ENCODE results near the gene ATP2A1. TPM values are rescaled to one million over a fixed set of nuclear protein-coding genes. Genes with fewer than 3 reads are reported as not detected.
A peak's percentile ranks its signal among the peaks of the same experiment; 100 is the strongest.

ATP2A1 gene
- total and polyA plus RNA-seq, 3 experiments from 2014 or later: 1.9 to 2.1 TPM; not detected in 1

GRCh38 chr16:28837672-28838557 is 40.4 kb upstream of the ATP2A1 start:
- H3K27ac Mint-ChIP-seq: peak overlapping the region in 4 of 8 donors; percentile 14 to 84 (median 18)
- H3K36me3 Mint-ChIP-seq: peaks cover 10 to 74% (median 15%) of the 10 kb centered on the region in 3 donors
- ChIA-PET POLR2A (interaction anchor here (1.2 kb wide), 1 partner anchor 25 kb away, joined by 3 read pairs; no protein-coding TSS in a partner anchor), CTCF (no interaction called here)
- Histone ChIP-seq H3K27ac (ENCODE audit: low read depth, low read length) (no peak overlapping the region), H3K4me3 (ENCODE audit: low read length) (no peak overlapping the region), H3K9me3 (ENCODE audit: low read length) (no peaks in the 10 kb centered on the region), H3K4me1 (ENCODE audit: insufficient read depth, low read length) (no peaks in the 10 kb centered on the region), H3K36me3 (ENCODE audit: insufficient read depth, low read length) (peaks cover 41% of the 10 kb centered on the region), H3K27me3 (ENCODE audit: insufficient read depth, low read length, poor library complexity, severe bottlenecking) (no peaks in the 10 kb centered on the region)
- no peak overlapping the region for H3K4me3 Mint-ChIP-seq
- H3K27me3 Mint-ChIP-seq: no peaks in the 10 kb centered on the region
- DNase-seq: no peak
- H3K4me1 Mint-ChIP-seq: peaks cover 0 to 2% (median 0%) of the 10 kb centered on the region in 3 donors
- H3K9me3 Mint-ChIP-seq: no peaks in the 10 kb centered on the region

DNA sequence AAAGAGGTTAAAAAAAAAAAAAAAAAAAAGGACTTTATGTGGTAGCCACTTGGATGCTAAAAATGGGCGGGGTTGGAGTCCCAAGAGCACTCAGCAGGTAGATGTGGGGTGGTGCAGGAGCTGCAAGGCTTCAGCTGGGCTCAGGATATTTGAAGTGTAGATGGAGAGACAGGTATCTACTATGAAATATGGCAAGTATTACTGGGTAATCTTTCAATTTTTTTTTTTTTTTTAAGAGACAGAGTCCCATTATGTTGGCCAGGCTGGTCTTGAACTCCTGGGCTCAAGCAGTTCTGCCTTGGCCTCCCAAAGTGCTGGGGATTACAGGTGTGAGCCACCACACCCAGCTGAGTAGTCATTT is 39.8 kb upstream of the ATP2A1 start:
- H3K36me3 Mint-ChIP-seq: peaks cover 4 to 74% (median 13%) of the 10 kb centered on the region in 3 donors
- Histone ChIP-seq H3K27ac (ENCODE audit: low read depth, low read length) (no peak overlapping the region), H3K4me3 (ENCODE audit: low read length) (no peak overlapping the region), H3K27me3 (ENCODE audit: insufficient read depth, low read length, poor library complexity, severe bottlenecking) (no peaks in the 10 kb centered on the region), H3K9me3 (ENCODE audit: low read length) (no peaks in the 10 kb centered on the region), H3K4me1 (ENCODE audit: insufficient read depth, low read length) (no peaks in the 10 kb centered on the region), H3K36me3 (ENCODE audit: insufficient read depth, low read length) (peaks cover 41% of the 10 kb centered on the region)
- ChIA-PET CTCF (no interaction called here), POLR2A (interaction anchor here (1.2 kb wide), 1 partner anchor 24 kb away, joined by 3 read pairs; no protein-coding TSS in a partner anchor)
- DNase-seq: no peak
- H3K27me3 Mint-ChIP-seq: no peaks in the 10 kb centered on the region
- H3K4me3 Mint-ChIP-seq: no peak overlapping the region
- peaks cover 0 to 2% (median 0%) of the 10 kb centered on the region in 3 donors for H3K4me1 Mint-ChIP-seq
- H3K9me3 Mint-ChIP-seq: no peaks in the 10 kb centered on the region
- peak overlapping the region in 2 of 8 donors; percentile 17 to 84 for H3K27ac Mint-ChIP-seq

- H3K27ac Mint-ChIP-seq: peak overlapping the region in 1 of 8 donors; percentile 46
- CTCF ChIA-PET: no interaction called here
Observed at GRCh38 chr16:28839004-28839639, 39.2 kb upstream of the ATP2A1 start.

GRCh38 chr16:28839899-28840298 is 38.4 kb upstream of the ATP2A1 start:
- Mint-ChIP-seq H3K27me3 (no peaks in the 10 kb centered on the region), H3K4me1 (peaks cover 5 to 6% (median 5%) of the 10 kb centered on the region in 3 donors), H3K27ac (peak overlapping the region in 2 of 8 donors; percentile 8 to 93), H3K4me3 (peak overlapping the region in 1 of 7 donors; percentile 36), H3K9me3 (no peaks in the 10 kb centered on the region), H3K36me3 (peaks cover 0 to 73% (median 5%) of the 10 kb centered on the region in 3 donors)
- H3K27me3 ChIP-seq (ENCODE audit: insufficient read depth, low read length, poor library complexity, severe bottlenecking): no peaks in the 10 kb centered on the region
- H3K4me3 ChIP-seq (ENCODE audit: low read length): no peak overlapping the region
- no peak for DNase-seq
- H3K27ac ChIP-seq (ENCODE audit: low read depth, low read length): no peak overlapping the region
- peaks cover 41% of the 10 kb centered on the region for H3K36me3 ChIP-seq (ENCODE audit: insufficient read depth, low read length)
- no peaks in the 10 kb centered on the region for H3K9me3 ChIP-seq (ENCODE audit: low read length)
- POLR2A ChIA-PET: interaction anchor here (0.7 kb wide), 1 partner anchor 24 kb away, joined by 4 read pairs; the partner anchor contains the start of gene SH2B1
- CTCF ChIA-PET: no interaction called here
- peaks cover 4% of the 10 kb centered on the region for H3K4me1 ChIP-seq (ENCODE audit: insufficient read depth, low read length)

More at GRCh38 chr16:28839004-28839639, 39.2 kb upstream of the ATP2A1 start:
- POLR2A ChIA-PET: interaction anchor here (0.7 to 1.2 kb wide), 2 partner anchors 24 to 25 kb away, joined by 3 to 4 read pairs; partner anchors contain the start of gene SH2B1
- Histone ChIP-seq H3K4me1 (ENCODE audit: insufficient read depth, low read length) (no peaks in the 10 kb centered on the region), H3K4me3 (ENCODE audit: low read length) (no peak overlapping the region), H3K27ac (ENCODE audit: low read depth, low read length) (no peak overlapping the region), H3K9me3 (ENCODE audit: low read length) (no peaks in the 10 kb centered on the region), H3K27me3 (ENCODE audit: insufficient read depth, low read length, poor library complexity, severe bottlenecking) (no peaks in the 10 kb centered on the region), H3K36me3 (ENCODE audit: insufficient read depth, low read length) (peaks cover 41% of the 10 kb centered on the region)
- Mint-ChIP-seq H3K4me1 (peaks cover 0 to 2% (median 0%) of the 10 kb centered on the region in 3 donors), H3K27me3 (no peaks in the 10 kb centered on the region), H3K9me3 (no peaks in the 10 kb centered on the region), H3K4me3 (peak overlapping the region in 1 of 7 donors; percentile 48), H3K36me3 (peaks cover 0 to 73% (median 8%) of the 10 kb centered on the region in 3 donors)
- no peak for DNase-seq

DNA sequence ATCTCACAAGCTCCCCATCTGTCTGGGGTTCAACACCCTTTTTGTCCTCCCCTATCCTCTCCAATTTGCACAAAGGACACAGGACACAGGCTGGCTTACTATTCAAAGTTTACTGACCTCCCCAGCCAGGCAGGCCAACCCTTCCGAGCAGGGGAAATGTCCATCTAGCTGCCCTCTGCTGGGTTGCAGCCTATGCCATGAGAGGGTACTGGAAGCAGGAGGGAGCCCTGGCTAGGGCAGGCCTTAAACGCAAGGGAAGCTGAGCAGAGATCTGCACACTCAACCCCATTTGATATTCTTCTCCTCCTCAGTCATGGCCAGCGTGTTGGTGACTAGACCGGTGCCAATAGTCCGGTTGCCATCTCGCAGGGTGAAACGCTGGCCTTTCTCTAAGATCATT is 35.6 kb upstream of the ATP2A1 start:
- ChIA-PET CTCF (interaction anchor here (1.4 to 7.5 kb wide), 4 partner anchors 20 to 102 kb away, joined by 3 to 42 read pairs (median 8); partner anchors contain the start of genes ATXN2L and SH2B1), POLR2A (interaction anchor here (1.0 kb wide), 1 partner anchor 20 kb away, joined by 3 read pairs; the partner anchor contains the start of gene ATXN2L)
- no peak for DNase-seq
- Mint-ChIP-seq H3K4me1 (peaks cover 26 to 32% (median 30%) of the 10 kb centered on the region in 3 donors), H3K9me3 (no peaks in the 10 kb centered on the region), H3K27me3 (no peaks in the 10 kb centered on the region), H3K4me3 (peak overlapping the region in 1 of 7 donors; percentile 75), H3K36me3 (peaks cover 0 to 61% (median 3%) of the 10 kb centered on the region in 3 donors), H3K27ac (no peak overlapping the region)
- H3K9me3 ChIP-seq (ENCODE audit: low read length): no peaks in the 10 kb centered on the region
- peaks cover 26% of the 10 kb centered on the region for H3K4me1 ChIP-seq (ENCODE audit: insufficient read depth, low read length)
- no peak overlapping the region for H3K27ac ChIP-seq (ENCODE audit: low read depth, low read length)
- H3K36me3 ChIP-seq (ENCODE audit: insufficient read depth, low read length): peaks cover 30% of the 10 kb centered on the region
- H3K27me3 ChIP-seq (ENCODE audit: insufficient read depth, low read length, poor library complexity, severe bottlenecking): no peaks in the 10 kb centered on the region
- H3K4me3 ChIP-seq (ENCODE audit: low read length): no peak overlapping the region

GRCh38 chr16:28843766-28844165 is 34.5 kb upstream of the ATP2A1 start:
- H3K9me3 Mint-ChIP-seq: no peaks in the 10 kb centered on the region
- peaks cover 26 to 33% (median 30%) of the 10 kb centered on the region in 3 donors for H3K4me1 Mint-ChIP-seq
- Histone ChIP-seq H3K4me1 (ENCODE audit: insufficient read depth, low read length) (peaks cover 26% of the 10 kb centered on the region), H3K27ac (ENCODE audit: low read depth, low read length) (no peak overlapping the region), H3K9me3 (ENCODE audit: low read length) (no peaks in the 10 kb centered on the region), H3K4me3 (ENCODE audit: low read length) (no peak overlapping the region), H3K36me3 (ENCODE audit: insufficient read depth, low read length) (peaks cover 27% of the 10 kb centered on the region), H3K27me3 (ENCODE audit: insufficient read depth, low read length, poor library complexity, severe bottlenecking) (no peaks in the 10 kb centered on the region)
- H3K36me3 Mint-ChIP-seq: peaks cover 0 to 53% (median 3%) of the 10 kb centered on the region in 3 donors
- DNase-seq: no peak
- peak overlapping the region in 4 of 8 donors; percentile 17 to 84 (median 48) for H3K27ac Mint-ChIP-seq
- ChIA-PET POLR2A (interaction anchor here (1.7 kb wide), 1 partner anchor 20 kb away, joined by 8 read pairs; the partner anchor contains the start of gene SH2B1), CTCF (interaction anchor here (1.4 to 7.5 kb wide), 3 partner anchors 20 to 101 kb away, joined by 4 to 42 read pairs (median 13); partner anchors contain the start of genes ATXN2L and SH2B1)
- H3K4me3 Mint-ChIP-seq: no peak overlapping the region
- H3K27me3 Mint-ChIP-seq: no peaks in the 10 kb centered on the region

GRCh38 chr16:28844226-28844885 is 33.9 kb upstream of the ATP2A1 start:
- peak overlapping the region in 7 of 8 donors; percentile 11 to 98 (median 94) for H3K27ac Mint-ChIP-seq
- Histone ChIP-seq H3K4me1 (ENCODE audit: insufficient read depth, low read length) (peaks cover 26% of the 10 kb centered on the region), H3K4me3 (ENCODE audit: low read length) (no peak overlapping the region), H3K27me3 (ENCODE audit: insufficient read depth, low read length, poor library complexity, severe bottlenecking) (no peaks in the 10 kb centered on the region), H3K9me3 (ENCODE audit: low read length) (no peaks in the 10 kb centered on the region), H3K27ac (ENCODE audit: low read depth, low read length) (no peak overlapping the region), H3K36me3 (ENCODE audit: insufficient read depth, low read length) (peaks cover 27% of the 10 kb centered on the region)
- peaks cover 26 to 36% (median 30%) of the 10 kb centered on the region in 3 donors for H3K4me1 Mint-ChIP-seq
- ChIA-PET CTCF (interaction anchor here (1.4 to 7.5 kb wide), 3 partner anchors 19 to 100 kb away, joined by 4 to 42 read pairs (median 13); partner anchors contain the start of genes ATXN2L and SH2B1), POLR2A (interaction anchor here (1.1 to 1.7 kb wide), 2 partner anchors 19 to 22 kb away, joined by 4 to 8 read pairs; partner anchors contain the start of genes ATXN2L and SH2B1)
- peaks cover 0 to 53% (median 3%) of the 10 kb centered on the region in 3 donors for H3K36me3 Mint-ChIP-seq
- H3K9me3 Mint-ChIP-seq: no peaks in the 10 kb centered on the region
- DNase-seq: no peak
- H3K27me3 Mint-ChIP-seq: no peaks in the 10 kb centered on the region
- peak overlapping the region; percentile 46 to 95 (median 91) for H3K4me3 Mint-ChIP-seq
